ENCODE measurements around the gene CACNA2D3.

- TF ChIP-seq GATA2 (IDR thresholded peaks at IDR 0.05; ENCODE audit: low read depth, low read length) = no peak
- TF ChIP-seq GATA3 (IDR thresholded peaks at IDR 0.05; ENCODE audit: low read depth, low read length) = no peak
Measured at GRCh38 chr3:54283470-54283869, 161.1 kb downstream of the CACNA2D3 start.
